Measurements from ENCODE around the gene PLAAT1.

The PLAAT1 gene

DNA sequence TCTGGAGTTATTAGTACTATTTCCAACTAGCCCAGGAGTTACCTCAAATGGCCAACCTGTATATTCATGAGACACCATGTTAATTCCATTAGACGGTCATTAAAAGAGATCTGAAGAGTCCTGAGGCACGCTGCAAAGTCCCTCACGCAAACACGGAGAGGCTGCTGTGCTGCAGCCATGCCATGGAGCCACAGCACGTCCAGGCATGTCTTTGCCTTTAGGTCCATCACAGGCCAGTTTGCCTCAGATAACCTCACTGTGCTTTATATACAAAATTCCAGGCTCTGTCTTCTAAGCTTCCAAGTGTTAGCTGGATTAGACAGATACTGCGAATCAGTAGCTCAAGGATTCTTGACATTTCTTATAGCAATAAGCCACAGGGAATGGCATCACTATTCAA, 9.8 kb upstream of the PLAAT1 start:
- Mint-ChIP-seq H3K9me3 (no peaks in the 10 kb centered on the region), H3K4me1 (no peaks in the 10 kb centered on the region), H3K4me3 (no peak overlapping the region), H3K27ac (no peak overlapping the region), H3K36me3 (no peaks in the 10 kb centered on the region), H3K27me3 (peaks cover 6% of the 10 kb centered on the region)
- DNase-seq (ENCODE audit: low spot score in 2 of 2) (no peak), ATAC-seq (ENCODE audit: low read depth) (no peak)

DNA sequence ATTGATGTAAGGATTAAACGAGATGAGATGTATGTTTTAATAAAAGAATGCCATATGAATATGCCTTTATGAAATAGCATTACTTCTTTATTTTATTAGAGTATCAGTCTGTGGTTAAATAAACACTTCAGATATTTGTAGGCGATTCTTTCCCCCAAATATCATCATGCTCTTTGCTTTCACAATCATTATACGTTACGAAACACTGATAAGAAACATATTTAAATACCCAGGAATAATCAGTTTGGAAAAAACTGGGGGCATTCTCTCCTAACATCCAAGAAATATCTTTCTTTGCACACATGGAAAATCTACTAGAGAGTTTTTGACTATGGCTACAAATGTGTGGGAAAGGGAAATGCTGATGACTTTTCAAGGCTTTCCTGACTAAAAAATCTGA, 4.4 kb upstream of the PLAAT1 start:
- ATAC-seq (ENCODE audit: low read depth) (no peak), DNase-seq (ENCODE audit: low spot score in 2 of 2) (no peak)
- Mint-ChIP-seq H3K27ac (no peak overlapping the region), H3K27me3 (peaks cover 7% of the 10 kb centered on the region), H3K4me3 (no peak overlapping the region), H3K4me1 (peaks cover 3% of the 10 kb centered on the region), H3K9me3 (no peaks in the 10 kb centered on the region), H3K36me3 (no peaks in the 10 kb centered on the region)

- DNase-seq (ENCODE audit: low spot score in 2 of 2), result no peak
- Mint-ChIP-seq H3K4me3 (no peak overlapping the region), H3K27me3 (peaks cover 8% of the 10 kb centered on the region), H3K27ac (no peak overlapping the region), H3K36me3 (no peaks in the 10 kb centered on the region), H3K9me3 (no peaks in the 10 kb centered on the region), H3K4me1 (peaks cover 3% of the 10 kb centered on the region)
- ATAC-seq (ENCODE audit: low read depth), result no peak
Measured at GRCh38 chr3:193237030-193237429, 4.0 kb upstream of the PLAAT1 start.

GRCh38 chr3:193240436-193240849, 579 bp upstream of the PLAAT1 start:
- Mint-ChIP-seq H3K36me3 (no peaks in the 10 kb centered on the region), H3K27ac (no peak overlapping the region), H3K4me3 (peak overlapping the region; percentile 45), H3K4me1 (peaks cover 3% of the 10 kb centered on the region), H3K27me3 (peaks cover 20% of the 10 kb centered on the region), H3K9me3 (peaks cover 2% of the 10 kb centered on the region)
- DNase-seq (ENCODE audit: low spot score in 2 of 2) (no peak), ATAC-seq (ENCODE audit: low read depth) (no peak)

DNA sequence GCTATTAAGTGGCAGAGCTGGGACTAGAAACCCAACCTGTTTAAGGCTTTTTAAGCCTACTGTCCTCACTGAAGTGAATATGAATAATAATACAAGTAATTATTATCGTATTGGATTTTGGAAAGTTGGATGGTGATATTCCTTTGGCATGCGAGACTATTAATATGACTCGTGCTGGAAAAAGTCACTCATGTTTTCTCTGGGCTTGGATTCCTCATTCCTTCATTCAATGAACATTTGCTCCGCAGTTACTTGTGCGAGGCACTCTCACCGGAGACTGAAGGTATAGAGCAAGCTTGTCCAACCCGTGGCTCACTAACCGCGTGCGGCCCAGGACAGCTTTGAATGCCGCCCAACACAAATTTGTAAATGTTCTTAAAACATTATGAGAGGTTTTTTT, 694 bp downstream of the PLAAT1 start:
- Mint-ChIP-seq H3K36me3 (no peaks in the 10 kb centered on the region), H3K9me3 (peaks cover 2% of the 10 kb centered on the region), H3K4me1 (peaks cover 3% of the 10 kb centered on the region), H3K27me3 (peaks cover 20% of the 10 kb centered on the region), H3K4me3 (no peak overlapping the region), H3K27ac (no peak overlapping the region)
- no peak for DNase-seq (ENCODE audit: low spot score in 2 of 2)
- no peak for ATAC-seq (ENCODE audit: low read depth)

DNA sequence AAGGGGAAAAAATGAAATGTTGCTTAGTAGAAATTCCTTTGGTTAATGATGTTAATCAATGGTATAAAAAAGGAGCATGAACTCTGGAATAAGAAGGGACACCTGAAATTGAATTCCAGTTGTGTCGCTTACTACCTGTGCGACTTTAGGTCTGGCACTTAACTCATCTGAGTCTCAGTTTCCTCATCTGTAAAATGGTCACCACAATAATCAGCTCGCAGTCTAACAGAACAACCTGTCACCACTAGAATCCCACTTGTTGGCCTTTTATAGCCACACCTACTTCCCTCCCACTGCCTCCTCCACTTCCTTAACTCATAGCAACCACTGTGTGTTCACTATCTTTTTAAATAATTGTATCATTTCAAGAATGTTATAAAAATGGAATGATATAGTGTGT, 2.5 kb downstream of the PLAAT1 start:
- H3K27me3 Mint-ChIP-seq, result peaks cover 17% of the 10 kb centered on the region
- H3K4me3 Mint-ChIP-seq, result no peak overlapping the region
- H3K4me1 Mint-ChIP-seq, result peaks cover 3% of the 10 kb centered on the region
- H3K27ac Mint-ChIP-seq, result no peak overlapping the region
- DNase-seq (ENCODE audit: low spot score in 2 of 2) (no peak), ATAC-seq (ENCODE audit: low read depth) (no peak)
- no peaks in the 10 kb centered on the region for H3K36me3 Mint-ChIP-seq
- H3K9me3 Mint-ChIP-seq, result peaks cover 5% of the 10 kb centered on the region

DNA sequence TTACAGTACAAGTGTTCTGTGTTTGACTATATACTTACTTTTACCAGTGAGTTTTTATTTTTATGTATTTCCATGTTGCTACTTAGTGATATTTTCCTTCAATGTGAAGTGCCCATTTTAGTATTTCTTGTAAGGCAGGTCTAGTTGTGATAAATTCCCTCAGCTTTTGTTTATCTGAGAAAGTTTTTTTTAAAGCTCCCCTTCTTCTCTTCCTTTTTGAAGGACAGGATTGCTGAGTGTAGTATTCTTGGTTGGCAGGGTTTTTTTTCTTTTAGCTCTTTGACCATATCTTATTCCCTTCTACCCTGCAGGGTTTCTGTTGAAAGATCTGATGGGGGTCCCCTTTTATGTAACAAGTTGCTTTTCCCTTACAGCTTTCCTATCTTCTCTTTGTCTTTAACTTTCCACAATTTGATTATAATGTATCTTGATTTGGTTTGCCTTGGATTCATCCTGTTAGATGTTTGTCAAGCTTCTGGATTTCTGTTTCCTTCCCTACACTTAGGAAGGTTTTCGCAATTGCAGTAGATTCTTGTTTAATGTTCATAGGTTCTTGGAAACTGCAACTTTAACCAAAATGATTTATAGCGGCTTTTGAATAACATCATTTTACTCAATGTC, 7.9 kb downstream of the PLAAT1 start:
- Mint-ChIP-seq H3K9me3 (peaks cover 15% of the 10 kb centered on the region), H3K27ac (no peak overlapping the region), H3K36me3 (peaks cover 2% of the 10 kb centered on the region), H3K4me3 (no peak overlapping the region), H3K27me3 (peaks cover 4% of the 10 kb centered on the region), H3K4me1 (no peaks in the 10 kb centered on the region)
- ATAC-seq (ENCODE audit: low read depth) (no peak), DNase-seq (ENCODE audit: low spot score in 2 of 2) (no peak)

DNA sequence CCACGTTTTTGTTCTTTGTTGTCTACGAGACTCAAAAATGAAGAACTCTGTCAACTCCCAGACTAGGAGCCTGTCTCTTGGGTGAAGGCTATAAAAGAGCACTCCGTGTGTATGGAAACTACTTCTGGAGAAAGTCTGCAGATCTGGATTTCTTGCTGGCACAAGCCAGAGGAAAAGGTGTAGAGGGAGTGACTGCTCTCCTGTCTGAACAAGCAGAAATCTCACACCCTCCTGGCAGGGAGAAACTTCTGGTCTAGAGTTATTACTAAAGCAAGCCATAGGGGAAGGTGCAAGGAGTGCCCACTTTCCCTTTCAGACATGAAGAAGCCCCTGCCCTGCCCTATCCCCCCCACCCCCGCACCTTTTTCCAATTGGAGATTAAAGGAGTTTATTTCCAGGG, 9.5 kb downstream of the PLAAT1 start:
- Mint-ChIP-seq H3K27ac (no peak overlapping the region), H3K4me1 (no peaks in the 10 kb centered on the region), H3K4me3 (no peak overlapping the region), H3K36me3 (peaks cover 2% of the 10 kb centered on the region), H3K27me3 (no peaks in the 10 kb centered on the region), H3K9me3 (peaks cover 13% of the 10 kb centered on the region)
- DNase-seq (ENCODE audit: low spot score in 2 of 2), result no peak
- ATAC-seq (ENCODE audit: low read depth), result no peak

- Mint-ChIP-seq H3K27ac (no peak overlapping the region), H3K4me3 (no peak overlapping the region), H3K4me1 (no peaks in the 10 kb centered on the region), H3K27me3 (peaks cover 7% of the 10 kb centered on the region), H3K36me3 (peaks cover under 1% of the 10 kb centered on the region), H3K9me3 (peaks cover 6% of the 10 kb centered on the region)
- ATAC-seq (ENCODE audit: low read depth) (no peak), DNase-seq (ENCODE audit: low spot score in 2 of 2) (no peak)
Measured at GRCh38 chr3:193253986-193254660, 13.1 kb downstream of the PLAAT1 start.

DNA sequence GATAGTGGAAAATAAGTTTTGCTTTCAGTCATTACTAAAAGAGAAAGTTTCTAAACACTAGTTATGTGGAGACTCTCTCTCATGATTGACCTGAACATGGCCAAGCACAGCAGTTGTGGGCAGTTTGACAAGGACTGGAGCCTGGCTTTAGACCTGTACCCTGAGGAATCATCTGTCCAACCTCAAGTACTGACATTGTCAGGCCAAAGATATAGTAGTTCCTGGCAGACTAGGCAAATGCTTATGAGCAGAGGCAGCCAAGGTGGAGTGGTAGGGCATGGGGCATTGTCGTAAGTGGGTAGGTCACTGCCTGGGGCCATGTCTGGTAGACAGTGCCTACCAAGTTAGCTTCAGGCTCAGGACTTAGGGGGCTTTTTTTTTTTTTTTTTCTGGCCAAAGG, 20.9 kb downstream of the PLAAT1 start:
- no peak overlapping the region for H3K27ac Mint-ChIP-seq
- H3K36me3 Mint-ChIP-seq, result no peaks in the 10 kb centered on the region
- no peaks in the 10 kb centered on the region for H3K4me1 Mint-ChIP-seq
- peaks cover 3% of the 10 kb centered on the region for H3K27me3 Mint-ChIP-seq
- DNase-seq (ENCODE audit: low spot score in 2 of 2), result no peak
- no peaks in the 10 kb centered on the region for H3K9me3 Mint-ChIP-seq
- no peak for ATAC-seq (ENCODE audit: low read depth)
- H3K4me3 Mint-ChIP-seq, result no peak overlapping the region

DNA sequence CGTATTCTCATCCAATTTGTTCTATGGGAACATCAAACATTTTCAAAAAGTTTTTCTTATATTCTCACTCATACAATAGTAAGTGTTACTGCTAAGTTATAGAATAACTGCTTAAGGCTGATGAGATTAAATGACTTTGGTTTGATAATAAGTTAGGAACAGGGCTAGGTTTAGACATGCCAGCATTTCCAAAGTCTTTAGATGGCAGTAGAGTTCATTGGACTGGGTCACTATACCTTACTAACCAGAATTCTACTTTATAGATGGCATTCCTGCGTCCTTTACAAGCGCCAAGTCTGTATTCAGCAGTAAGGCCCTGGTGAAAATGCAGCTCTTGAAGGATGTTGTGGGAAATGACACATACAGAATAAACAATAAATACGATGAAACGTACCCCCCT, 21.7 kb downstream of the PLAAT1 start:
- Mint-ChIP-seq H3K27ac (no peak overlapping the region), H3K4me3 (no peak overlapping the region), H3K36me3 (no peaks in the 10 kb centered on the region), H3K4me1 (no peaks in the 10 kb centered on the region), H3K9me3 (no peaks in the 10 kb centered on the region), H3K27me3 (no peaks in the 10 kb centered on the region)
- DNase-seq (ENCODE audit: low spot score in 2 of 2) (no peak), ATAC-seq (ENCODE audit: low read depth) (no peak)

DNA sequence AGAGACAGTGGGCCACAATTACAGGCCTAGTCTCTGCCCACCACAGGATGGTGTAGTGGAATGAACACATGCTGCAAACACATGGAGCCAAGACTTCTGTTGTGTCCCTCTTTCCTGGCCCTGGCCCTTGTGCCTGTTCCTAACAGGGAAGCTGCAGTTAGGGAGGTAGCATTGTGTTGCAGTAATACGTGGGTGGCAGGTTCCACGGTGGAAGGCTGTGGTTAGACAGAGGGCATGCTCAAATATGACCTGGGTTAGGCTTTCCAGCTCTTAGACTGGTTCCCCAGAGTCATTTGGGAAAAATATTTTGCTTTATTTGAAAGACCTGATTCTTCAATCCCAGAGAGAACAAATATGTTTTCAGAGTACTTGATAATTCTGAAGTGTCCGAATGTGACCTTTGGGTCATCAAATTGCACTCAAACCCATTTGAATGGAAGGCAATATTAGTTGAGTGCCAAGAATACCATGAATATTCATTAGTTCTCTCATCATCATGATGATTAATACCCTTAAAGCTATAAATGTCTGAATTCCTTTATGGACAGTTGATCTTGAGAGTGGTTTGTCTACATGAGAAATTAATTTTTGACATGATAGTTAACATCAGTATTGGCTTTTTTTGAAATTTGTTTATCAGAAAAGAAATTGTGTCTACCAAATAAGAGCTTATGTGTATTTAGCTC, 28.5 kb downstream of the PLAAT1 start:
- no peaks in the 10 kb centered on the region for H3K36me3 Mint-ChIP-seq
- no peak overlapping the region for H3K27ac Mint-ChIP-seq
- no peak for DNase-seq (ENCODE audit: low spot score in 2 of 2)
- H3K4me3 Mint-ChIP-seq, result no peak overlapping the region
- H3K27me3 Mint-ChIP-seq, result peaks cover 2% of the 10 kb centered on the region
- H3K4me1 Mint-ChIP-seq, result no peaks in the 10 kb centered on the region
- ATAC-seq (ENCODE audit: low read depth), result no peak
- no peaks in the 10 kb centered on the region for H3K9me3 Mint-ChIP-seq

- no peaks in the 10 kb centered on the region for H3K4me1 Mint-ChIP-seq
- peaks cover 2% of the 10 kb centered on the region for H3K27me3 Mint-ChIP-seq
- H3K4me3 Mint-ChIP-seq, result no peak overlapping the region
- H3K9me3 Mint-ChIP-seq, result no peaks in the 10 kb centered on the region
- no peaks in the 10 kb centered on the region for H3K36me3 Mint-ChIP-seq
- DNase-seq (ENCODE audit: low spot score in 2 of 2) (no peak), ATAC-seq (ENCODE audit: low read depth) (no peak)
- H3K27ac Mint-ChIP-seq, result no peak overlapping the region
Measured at GRCh38 chr3:193270451-193270850, 29.4 kb downstream of the PLAAT1 start.

GRCh38 chr3:193271101-193271840, 30.2 kb downstream of the PLAAT1 start:
- Mint-ChIP-seq H3K27ac (no peak overlapping the region), H3K27me3 (peaks cover 2% of the 10 kb centered on the region), H3K36me3 (no peaks in the 10 kb centered on the region), H3K4me3 (no peak overlapping the region), H3K9me3 (no peaks in the 10 kb centered on the region), H3K4me1 (no peaks in the 10 kb centered on the region)
- ATAC-seq (ENCODE audit: low read depth), result no peak
- no peak for DNase-seq (ENCODE audit: low spot score in 2 of 2)
